ENCODE results near the gene UBA7.
"Not testable (repeated sequence)": the region's sequence is repeated elsewhere in the genome, so short reads cannot be mapped to it uniquely, and the experiment has no call there.

The UBA7 gene

DNA sequence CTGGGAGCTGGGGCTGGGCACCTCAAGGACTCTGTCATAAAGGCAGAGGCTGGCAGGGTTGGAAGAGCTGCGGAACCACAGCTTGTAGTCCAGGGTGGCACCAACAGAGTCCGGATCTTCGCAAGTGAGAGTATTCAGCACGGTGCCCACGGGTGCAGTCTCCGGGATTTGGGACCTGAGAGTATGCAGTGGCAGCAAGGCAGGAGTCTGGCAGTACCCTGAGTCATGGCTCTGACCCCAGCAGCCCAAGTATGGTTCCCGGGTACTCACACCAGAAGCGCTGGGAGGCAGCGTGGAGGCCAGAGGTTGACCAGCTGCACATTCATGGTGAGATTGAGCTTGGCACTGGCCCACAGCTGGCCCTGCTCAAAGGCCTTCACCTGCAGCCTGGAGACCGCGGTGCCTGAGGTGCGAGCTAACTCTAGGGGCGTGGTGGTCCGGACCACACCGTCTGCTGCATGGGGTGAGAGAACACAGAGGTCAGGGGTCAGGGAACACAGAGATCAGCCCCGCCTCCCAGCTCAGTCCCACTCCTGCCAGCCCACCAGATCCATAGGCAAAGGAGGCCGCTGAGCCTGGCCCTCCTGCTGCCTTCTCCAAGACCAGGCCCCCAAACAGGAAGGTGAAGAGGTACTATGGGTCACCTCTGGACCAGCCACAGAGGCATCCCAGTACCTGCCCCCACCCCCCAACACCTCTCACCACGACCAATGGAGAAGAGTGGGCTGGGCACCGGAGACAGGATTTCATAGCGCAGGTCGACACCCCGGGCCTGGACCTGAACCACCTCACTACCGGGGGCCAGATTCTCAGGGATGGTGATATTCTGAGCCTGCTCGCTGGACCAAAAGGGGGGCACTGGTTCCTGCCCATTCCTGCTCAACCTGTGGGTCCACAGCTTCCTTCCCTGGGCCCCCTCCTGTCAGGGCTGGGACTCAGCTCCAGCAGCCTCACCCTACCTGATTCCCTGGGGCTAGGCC is 18.5 kb downstream of the UBA7 start:
- Mint-ChIP-seq H3K27ac (no peak overlapping the region), H3K9me3 (ENCODE audit: low read depth) (no peaks in the 10 kb centered on the region), H3K4me1 (ENCODE audit: low read depth) (peaks cover under 1% of the 10 kb centered on the region), H3K36me3 (no peaks in the 10 kb centered on the region), H3K4me3 (no peak overlapping the region), H3K27me3 (no peaks in the 10 kb centered on the region)

DNA sequence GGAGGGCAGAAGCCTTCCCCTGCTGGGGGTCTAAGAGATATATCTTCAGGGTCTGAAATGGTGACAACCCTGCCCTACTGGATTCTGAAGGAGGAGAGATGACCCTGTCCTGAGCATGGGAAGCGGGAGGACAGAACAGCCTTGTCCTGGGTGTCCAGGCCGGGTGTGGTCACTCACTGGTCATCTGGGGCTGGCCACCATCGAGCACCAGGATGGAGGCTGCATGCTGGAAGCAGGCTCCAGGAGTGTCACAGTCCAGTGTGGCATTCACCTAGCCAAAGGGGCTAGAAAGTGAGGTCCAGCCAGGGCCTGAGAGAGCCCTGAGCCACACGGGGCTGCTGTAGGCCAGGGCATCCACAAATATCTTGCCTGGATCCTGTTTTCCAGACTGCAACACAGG is 19.3 kb downstream of the UBA7 start:
- Mint-ChIP-seq H3K27ac (no peak overlapping the region), H3K4me3 (no peak overlapping the region), H3K4me1 (ENCODE audit: low read depth) (peaks cover 3% of the 10 kb centered on the region)

DNA sequence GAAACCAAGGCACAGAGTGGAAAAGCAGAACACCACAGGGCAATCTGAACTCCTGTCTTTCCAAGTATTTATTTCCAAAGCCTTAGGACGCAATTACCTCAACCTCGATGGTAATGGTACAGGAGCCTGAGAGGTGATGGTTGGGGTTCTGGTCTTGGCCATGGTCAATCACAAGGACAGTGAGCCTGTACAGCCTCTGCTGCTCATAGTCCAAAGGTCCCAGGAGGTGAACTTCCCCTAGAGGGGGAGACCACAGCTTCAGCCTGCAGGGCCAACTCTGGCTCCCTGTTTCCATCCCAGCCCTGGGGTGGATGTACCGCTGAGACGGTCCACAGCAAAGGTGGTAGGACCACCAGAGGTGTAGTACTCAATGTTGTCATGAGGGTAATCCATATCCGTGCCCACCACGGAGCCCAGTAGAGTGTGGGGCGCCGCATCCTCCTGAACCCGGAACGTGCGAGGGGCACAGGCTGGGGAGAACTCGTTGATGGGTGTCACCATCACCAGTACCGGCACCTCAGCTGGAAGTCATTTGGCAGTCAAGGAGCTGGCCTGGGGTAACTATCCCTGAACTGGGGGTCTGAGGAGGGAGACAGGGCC is 20.2 kb downstream of the UBA7 start:
- Mint-ChIP-seq H3K27ac (no peak overlapping the region), H3K36me3 (no peaks in the 10 kb centered on the region), H3K4me3 (no peak overlapping the region), H3K9me3 (ENCODE audit: low read depth) (no peaks in the 10 kb centered on the region), H3K4me1 (ENCODE audit: low read depth) (peaks cover 3% of the 10 kb centered on the region), H3K27me3 (no peaks in the 10 kb centered on the region)

More for the DNA sequence above, 19.3 kb downstream of the UBA7 start:
- H3K9me3 Mint-ChIP-seq (ENCODE audit: low read depth), result no peaks in the 10 kb centered on the region
- H3K36me3 Mint-ChIP-seq, result no peaks in the 10 kb centered on the region
- H3K27me3 Mint-ChIP-seq, result no peaks in the 10 kb centered on the region

DNA sequence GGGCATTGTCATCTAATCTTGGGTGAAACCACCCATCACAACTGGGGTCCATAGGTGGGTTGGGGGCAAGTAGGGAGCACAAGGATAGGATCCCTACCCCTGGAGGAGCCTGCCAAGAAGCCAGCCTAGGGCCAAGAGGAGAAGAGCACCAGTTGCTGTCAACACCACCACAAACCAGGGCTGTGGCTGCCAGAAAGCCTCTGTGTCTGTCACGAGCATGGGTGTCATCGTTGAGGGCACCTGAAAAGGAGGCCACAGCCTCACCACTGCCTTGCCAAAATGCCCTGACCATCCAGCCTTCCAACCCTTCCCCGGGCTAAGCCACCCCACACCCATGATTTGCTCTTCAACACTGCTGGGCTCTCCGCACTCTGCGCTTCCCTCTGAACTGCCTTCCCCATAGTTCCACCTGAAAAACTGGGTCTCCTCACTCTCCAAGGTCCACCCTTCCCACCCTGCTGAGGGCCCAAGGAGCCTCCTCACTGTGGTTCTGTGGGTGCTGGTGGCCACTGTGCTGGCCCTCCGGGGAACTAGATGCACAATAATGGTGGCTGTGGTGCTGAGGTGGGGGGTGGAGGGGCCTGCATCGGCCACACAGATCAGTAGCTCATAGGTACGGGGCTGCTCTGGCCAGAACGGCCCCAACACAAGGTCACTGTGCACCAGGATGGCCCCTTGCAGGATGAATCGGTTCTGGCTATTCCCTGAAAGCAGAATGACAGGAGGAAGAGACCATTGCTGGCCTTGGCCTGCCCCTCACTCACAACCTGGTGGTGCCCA is 21.2 kb downstream of the UBA7 start:
- no peaks in the 10 kb centered on the region for H3K36me3 Mint-ChIP-seq
- H3K4me3 Mint-ChIP-seq, result no peak overlapping the region
- no peaks in the 10 kb centered on the region for H3K9me3 Mint-ChIP-seq (ENCODE audit: low read depth)
- no peak overlapping the region for H3K27ac Mint-ChIP-seq
- H3K27me3 Mint-ChIP-seq, result no peaks in the 10 kb centered on the region
- H3K4me1 Mint-ChIP-seq (ENCODE audit: low read depth), result peaks cover 3% of the 10 kb centered on the region

DNA sequence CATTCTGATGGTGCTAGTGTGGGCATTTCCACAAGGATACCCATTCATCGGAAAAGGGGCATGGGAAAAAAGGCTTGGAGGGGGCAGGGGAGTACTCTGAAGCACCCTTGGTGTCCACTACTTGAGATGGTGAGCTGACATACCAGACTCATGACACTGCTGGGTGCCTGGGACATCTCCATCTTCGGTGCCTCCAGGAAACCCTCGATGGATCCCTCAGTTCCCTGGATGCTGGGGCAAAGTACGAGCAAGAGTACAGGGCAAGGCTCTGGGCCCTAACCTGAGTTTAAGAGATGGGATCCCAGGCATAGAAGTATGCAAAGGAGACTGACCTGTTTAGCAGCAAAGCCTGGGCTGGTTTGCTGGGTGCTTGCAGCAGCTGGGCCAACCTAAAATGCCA is 22.2 kb downstream of the UBA7 start:
- Mint-ChIP-seq H3K4me3 (no peak overlapping the region), H3K4me1 (ENCODE audit: low read depth) (peaks cover 11% of the 10 kb centered on the region), H3K9me3 (ENCODE audit: low read depth) (no peaks in the 10 kb centered on the region), H3K27ac (no peak overlapping the region), H3K36me3 (no peaks in the 10 kb centered on the region), H3K27me3 (no peaks in the 10 kb centered on the region)

DNA sequence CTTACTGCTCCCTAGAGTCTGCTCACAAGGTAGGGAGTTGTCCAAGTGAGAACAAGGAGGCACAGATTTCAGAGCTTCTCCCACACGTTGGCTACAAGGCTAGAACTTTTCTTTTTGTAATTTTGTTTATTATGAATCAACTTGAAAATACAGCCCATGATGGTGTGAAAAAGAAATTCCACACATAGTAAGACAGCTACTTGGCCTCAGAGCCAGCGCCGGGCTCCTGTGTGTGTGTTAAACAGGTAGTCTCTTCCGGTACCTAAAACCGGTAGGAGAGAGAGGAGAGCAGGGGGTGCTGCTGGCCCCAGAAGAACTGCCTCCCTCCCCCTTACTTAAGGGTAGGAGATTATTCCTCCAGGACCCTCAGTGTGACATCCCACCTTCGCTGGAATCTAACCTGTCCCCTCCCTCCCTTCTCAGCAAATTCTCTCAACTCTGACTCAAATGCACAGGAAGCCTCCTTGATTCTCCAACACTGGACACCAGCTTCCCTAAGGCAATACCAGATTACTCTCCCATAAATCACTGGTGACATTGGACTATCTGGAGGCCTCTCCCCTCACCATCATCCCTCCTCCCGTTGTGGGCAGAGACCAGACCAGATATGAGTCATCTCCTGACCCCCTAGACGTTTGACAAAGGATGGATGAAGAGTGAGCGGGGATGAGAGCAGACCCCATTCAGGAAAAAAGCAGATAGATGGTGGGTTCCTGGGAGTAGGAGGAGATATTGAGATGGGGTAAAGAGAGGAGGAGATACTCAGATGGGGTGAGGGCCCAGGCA is 22.9 kb downstream of the UBA7 start:
- H3K27ac Mint-ChIP-seq, result no peak overlapping the region
- no peak overlapping the region for H3K4me3 Mint-ChIP-seq
- H3K4me1 Mint-ChIP-seq (ENCODE audit: low read depth), result peaks cover 13% of the 10 kb centered on the region
- H3K36me3 Mint-ChIP-seq, result no peaks in the 10 kb centered on the region
- no peaks in the 10 kb centered on the region for H3K27me3 Mint-ChIP-seq
- no peaks in the 10 kb centered on the region for H3K9me3 Mint-ChIP-seq (ENCODE audit: low read depth)

DNA sequence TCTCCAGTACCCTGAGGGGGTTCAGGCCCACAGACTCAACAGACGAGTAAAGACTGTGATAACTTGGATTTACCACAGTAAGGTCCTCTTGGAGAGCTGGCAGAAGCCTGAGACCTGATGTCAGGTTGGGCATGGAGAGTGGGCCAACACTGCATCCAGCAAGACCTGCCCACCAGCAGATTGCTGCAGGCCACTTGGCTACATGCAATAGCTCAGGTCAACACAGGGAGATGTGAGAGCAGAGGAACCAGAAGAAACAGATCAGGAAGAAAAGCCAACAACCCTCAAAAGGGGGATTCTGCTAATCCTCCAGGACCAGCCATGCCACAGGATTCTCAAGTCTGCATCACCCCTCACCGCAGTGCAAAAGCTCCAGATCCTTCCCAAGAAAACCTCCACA is 25.7 kb downstream of the UBA7 start:
- H3K4me3 Mint-ChIP-seq, result no peak overlapping the region

DNA sequence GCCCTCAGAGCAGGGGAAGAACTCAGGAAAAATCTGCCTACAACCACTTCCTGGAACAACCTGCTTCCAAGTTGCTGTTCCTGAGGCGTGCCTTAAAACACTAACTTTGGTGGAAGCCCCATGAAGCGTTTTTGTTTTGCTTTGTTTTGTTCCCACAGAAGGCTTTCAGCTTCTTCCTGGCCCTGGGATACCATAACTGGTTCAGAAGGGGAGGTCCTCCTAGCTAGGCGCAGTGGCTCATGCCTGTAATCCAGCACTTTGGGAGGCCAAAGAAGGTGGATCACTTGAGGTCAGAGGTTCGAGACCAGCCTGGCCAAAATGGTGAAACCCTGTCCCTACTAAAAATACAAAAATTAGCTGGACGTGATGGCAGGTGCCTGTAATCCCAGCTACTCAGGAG is 26.2 kb downstream of the UBA7 start:
- no peaks in the 10 kb centered on the region for H3K27me3 Mint-ChIP-seq
- no peak overlapping the region for H3K4me3 Mint-ChIP-seq
- peak overlapping the region; percentile 96 for H3K27ac Mint-ChIP-seq
- peaks cover 30% of the 10 kb centered on the region for H3K4me1 Mint-ChIP-seq (ENCODE audit: low read depth)
- H3K36me3 Mint-ChIP-seq, result peaks cover 4% of the 10 kb centered on the region
- H3K9me3 Mint-ChIP-seq (ENCODE audit: low read depth), result no peaks in the 10 kb centered on the region

More for the DNA sequence above, 25.7 kb downstream of the UBA7 start:
- no peaks in the 10 kb centered on the region for H3K9me3 Mint-ChIP-seq (ENCODE audit: low read depth)
- peaks cover 4% of the 10 kb centered on the region for H3K36me3 Mint-ChIP-seq
- no peaks in the 10 kb centered on the region for H3K27me3 Mint-ChIP-seq
- no peak overlapping the region for H3K27ac Mint-ChIP-seq
- peaks cover 28% of the 10 kb centered on the region for H3K4me1 Mint-ChIP-seq (ENCODE audit: low read depth)

DNA sequence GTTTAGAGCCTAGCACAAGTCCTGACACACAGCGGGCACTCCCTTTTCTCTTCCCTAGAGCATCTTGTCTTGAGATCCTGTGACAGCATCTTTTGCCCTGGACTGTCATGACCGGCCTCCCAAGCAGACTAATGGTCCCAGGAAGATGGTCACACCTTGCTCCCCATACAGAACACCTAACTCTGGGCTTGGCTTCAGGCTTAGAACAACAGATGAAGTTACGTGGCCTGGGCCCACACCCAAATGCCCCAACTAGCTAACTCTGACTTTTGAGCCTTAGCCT is 26.6 kb downstream of the UBA7 start:
- Mint-ChIP-seq H3K9me3 (ENCODE audit: low read depth) (no peaks in the 10 kb centered on the region), H3K4me1 (ENCODE audit: low read depth) (peaks cover 34% of the 10 kb centered on the region), H3K27ac (peak overlapping the region; percentile 96), H3K4me3 (peak overlapping the region; percentile 95), H3K27me3 (no peaks in the 10 kb centered on the region), H3K36me3 (peaks cover 4% of the 10 kb centered on the region)

DNA sequence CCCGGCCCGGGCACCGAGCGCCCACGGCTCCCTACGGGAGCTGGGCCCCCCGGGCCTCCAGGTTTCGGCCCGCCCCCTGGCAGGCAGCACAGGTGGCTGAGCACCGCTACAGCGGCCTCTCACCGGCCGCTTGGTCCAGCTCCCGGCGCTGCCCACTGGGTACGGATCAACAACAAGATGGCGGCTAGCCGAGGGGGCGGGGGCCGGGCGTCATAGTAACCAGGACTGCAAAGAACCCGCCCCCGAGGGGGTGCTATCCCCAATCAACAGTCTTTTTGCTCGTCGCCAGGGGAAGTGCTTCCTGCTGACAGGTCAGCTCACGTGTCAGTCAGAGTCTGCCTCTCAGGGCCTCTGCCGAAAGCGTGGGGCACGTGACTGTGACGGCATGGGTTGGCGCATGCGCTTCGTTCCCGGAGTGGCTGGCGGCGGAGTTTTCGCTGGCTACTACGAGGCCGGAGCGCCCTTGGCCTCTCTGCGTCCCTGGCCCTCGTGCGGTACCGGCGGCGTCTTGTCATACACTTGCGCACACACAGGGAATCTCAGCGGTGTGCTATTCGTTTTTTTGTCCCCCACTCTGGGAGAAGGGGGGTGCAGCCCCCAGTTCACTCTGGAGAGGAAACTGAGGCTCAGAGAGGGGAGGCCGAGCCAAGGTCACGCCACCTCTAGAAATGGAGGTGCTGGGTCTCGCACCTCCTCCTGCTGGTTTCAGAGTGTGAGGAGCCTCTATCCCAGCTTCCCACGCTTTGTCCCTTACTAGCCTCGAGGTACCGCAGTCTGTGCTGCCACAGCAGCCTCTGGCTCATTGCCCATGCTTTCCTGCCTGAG is 27.2 kb downstream of the UBA7 start, which contains the start of gene IP6K1:
TSS of gene IP6K1 (minus strand) at position 186 of the 825 bp plus-strand sequence. CDS start 38,502 bp downstream, outside the sequence.
- Mint-ChIP-seq H3K27ac (peak within 1 kb of the TSS; percentile 96), H3K9me3 (ENCODE audit: low read depth) (no peaks in the 10 kb centered on the region), H3K27me3 (no peaks in the 10 kb centered on the region), H3K4me3 (peak within 1 kb of the TSS; percentile 95), H3K36me3 (peaks cover 4% of the 10 kb centered on the region), H3K4me1 (ENCODE audit: low read depth) (peaks cover 34% of the 10 kb centered on the region)

DNA sequence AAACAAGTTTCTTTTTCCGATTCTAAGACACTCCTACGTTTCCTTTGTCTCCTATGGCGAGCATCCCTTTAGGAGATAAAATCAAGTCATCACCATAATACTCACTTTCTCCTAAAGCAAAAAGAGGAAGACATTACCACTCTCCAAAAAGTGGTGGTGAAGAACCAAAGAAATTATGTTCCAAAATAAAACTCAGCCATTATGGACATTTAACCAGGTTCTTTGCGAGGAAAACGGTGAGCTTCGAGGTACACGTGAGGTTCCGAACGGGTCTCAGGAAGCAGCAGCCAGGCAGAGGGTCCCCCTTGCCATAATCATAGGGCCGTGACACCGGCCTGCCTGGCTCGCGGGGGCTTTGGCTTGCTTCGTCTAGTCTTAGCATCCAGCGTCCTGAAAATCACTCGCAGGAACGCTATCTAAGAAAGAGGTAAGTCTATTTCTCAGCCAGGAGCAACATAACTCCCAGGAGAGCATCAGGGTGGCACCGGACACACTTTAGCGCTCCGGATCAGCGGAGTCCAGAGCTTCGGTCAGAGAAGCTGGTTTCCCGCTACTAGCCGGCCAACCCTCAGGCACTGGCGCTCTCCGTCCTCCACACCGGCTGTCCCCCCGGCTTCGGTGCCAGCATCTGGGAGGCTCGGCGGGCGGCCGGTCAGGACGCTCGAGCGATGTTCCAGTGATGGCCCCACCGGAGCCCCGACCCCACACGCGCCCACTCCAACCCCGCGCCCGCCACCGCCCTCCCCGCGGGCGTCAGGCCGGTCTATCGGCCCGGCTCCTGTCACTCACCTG is 28.0 kb downstream of the UBA7 start:
- peaks cover 41% of the 10 kb centered on the region for H3K4me1 Mint-ChIP-seq (ENCODE audit: low read depth)

DNA sequence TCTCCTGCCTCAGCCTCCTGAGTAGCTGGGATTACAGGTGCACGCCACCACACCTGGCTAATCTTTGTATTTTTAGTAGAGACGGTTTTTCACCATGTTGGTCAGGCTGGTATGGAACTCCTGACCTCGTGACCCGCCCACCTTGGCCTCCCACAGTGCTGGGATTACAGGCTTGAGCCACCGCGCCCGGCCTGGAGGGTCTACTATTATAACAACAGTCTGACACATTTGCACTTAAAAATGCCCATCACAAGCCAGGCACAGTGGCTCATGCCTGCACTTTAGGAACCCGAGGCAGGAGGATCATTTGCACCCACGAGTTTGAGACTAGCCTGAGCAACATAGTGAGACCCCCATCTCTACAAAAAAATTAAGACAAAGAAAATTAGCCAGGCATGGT is 31.5 kb downstream of the UBA7 start:
- H3K4me1 Mint-ChIP-seq (ENCODE audit: low read depth), result peaks cover 54% of the 10 kb centered on the region
- H3K4me3 Mint-ChIP-seq, result peak overlapping the region; percentile 20
- not testable (repeated sequence) for H3K9me3 Mint-ChIP-seq (ENCODE audit: low read depth); H3K36me3 Mint-ChIP-seq; H3K27me3 Mint-ChIP-seq; H3K27ac Mint-ChIP-seq

More for the DNA sequence above, 28.0 kb downstream of the UBA7 start:
- H3K27ac Mint-ChIP-seq, result peak overlapping the region; percentile 88
- peak overlapping the region; percentile 95 for H3K4me3 Mint-ChIP-seq
- H3K36me3 Mint-ChIP-seq, result peaks cover 7% of the 10 kb centered on the region
- H3K27me3 Mint-ChIP-seq, result no peaks in the 10 kb centered on the region
- no peaks in the 10 kb centered on the region for H3K9me3 Mint-ChIP-seq (ENCODE audit: low read depth)

All from activated naive CD8-positive, alpha-beta T cell (primary cell).